GM12878 (cell line): ENCODE data around the gene ZBTB14. TPM values are rescaled to one million over a fixed set of nuclear protein-coding genes. Genes with fewer than 3 reads are reported as not detected.

Experiments used
- ATAC-seq: fragments of 200-7000 bp; cut with Tn5 transposase; 3 replicates; pipeline ENCODE4 v1.9.1; 2020; ENCODE audit warnings: mild to moderate bottlenecking, moderate library complexity
- BruUV-seq: library from RNA; stranded (reverse); fragments of 400-500 nt; replicated peaks from 2 replicates; lab custom pipeline; 2021; lab: Mats Ljungman, UMichigan
- CTCF ChIA-PET: fragments of 300-600 bp; sonication (Branson Sonifier 250); formaldehyde crosslinking; extraction: SDS; loops from one replicate; lab custom pipeline; 2021; ENCODE audit warnings: inconsistent platforms; lab: Yijun Ruan, JAX
- POLR2A ChIA-PET: fragments of 350-600 bp; formaldehyde crosslinking; extraction: SDS; loops from one replicate; lab custom pipeline; 2021; ENCODE audit warnings: inconsistent platforms; lab: Charles Lee
- RAD21 ChIA-PET: fragments of 300-600 bp; sonication (Branson Sonifier 250); formaldehyde crosslinking; loops from one replicate; lab custom pipeline; 2023; ENCODE audit warnings: antibody characterized with exemption; ENCODE audit not compliant: unreplicated experiment; lab: Charles Lee
- SMC1A ChIA-PET: fragments of 300-600 bp; sonication (Branson Sonifier 250); formaldehyde crosslinking; loops from one replicate; lab custom pipeline; 2023; ENCODE audit not compliant: unreplicated experiment, uncharacterized antibody; lab: Charles Lee
- DNase-seq: peaks from one replicate; pipeline ENCODE4 v3.0.0-alpha.2; 2011; ENCODE audit warnings: low read depth, low spot score
- FAIRE-seq: peaks from 3 replicates; lab custom pipeline; 2011; peaks lifted over from hg19 to GRCh38; lab: Jason Lieb, UNC
- H2AFZ ChIP-seq: 2 replicates; pipeline ENCODE4 v1.6.0; 2011; ENCODE audit warnings: low read depth, low read length, control low read depth; ENCODE audit not compliant: control insufficient read depth
- H3K27ac ChIP-seq: 2 replicates; pipeline ENCODE4 v1.5.1; 2011; ENCODE audit warnings: control low read depth; ENCODE audit not compliant: control insufficient read depth, insufficient read depth
- H3K27me3 ChIP-seq, 2 experiments: replicated peaks in 1 of 2; 2 replicates each; pipeline versions ENCODE4 v1.6.0 to v1.6.1; 2011; ENCODE audit warnings: low read length in 1 of 2; ENCODE audit not compliant: control insufficient read depth in 2 of 2, insufficient read depth in 2 of 2
- H3K36me3 ChIP-seq, 2 experiments: 2 replicates each; pipeline ENCODE4 v1.5.1; 2011; ENCODE audit warnings: low read length in 1 of 2; ENCODE audit not compliant: control insufficient read depth in 2 of 2, insufficient read depth in 2 of 2
- H3K4me1 ChIP-seq: 2 replicates; pipeline ENCODE4 v1.6.1; 2011; ENCODE audit warnings: mild to moderate bottlenecking, low read length, moderate library complexity, mixed read lengths; ENCODE audit not compliant: control insufficient read depth, insufficient read depth
- H3K4me2 ChIP-seq: 2 replicates; pipeline ENCODE4 v1.6.0; 2011; ENCODE audit warnings: control low read depth; ENCODE audit not compliant: control insufficient read depth, insufficient read depth
- H3K4me3 ChIP-seq: fragments of 200-600 bp; sonication (generic); 2 replicates; pipeline ENCODE4 v1.5.1; 2016
- H3K79me2 ChIP-seq: 2 replicates; pipeline ENCODE4 v1.6.0; 2011; ENCODE audit warnings: low read length; ENCODE audit not compliant: control insufficient read depth, insufficient read depth
- H3K9ac ChIP-seq: 2 replicates; pipeline ENCODE4 v1.8.0; 2011; ENCODE audit warnings: low read length, control low read depth, mixed read lengths; ENCODE audit not compliant: control insufficient read depth, insufficient read depth
- H3K9me3 ChIP-seq: replicated peaks from 3 replicates; pipeline ENCODE4 v1.5.1; 2011; ENCODE audit warnings: mild to moderate bottlenecking, low read length; ENCODE audit not compliant: control insufficient read depth, insufficient read depth
- H4K20me1 ChIP-seq: 2 replicates; pipeline ENCODE4 v1.6.0; 2011; ENCODE audit not compliant: control insufficient read depth, insufficient read depth
- ATF3 ChIP-seq: IDR thresholded peaks from 2 replicates; pipeline ENCODE4 v1.6.1; 2011; ENCODE audit warnings: low read depth, mild to moderate bottlenecking, low read length, moderate library complexity, borderline replicate concordance; ENCODE audit errors: extremely low read depth
- BCL11A ChIP-seq: IDR thresholded peaks from 2 replicates; pipeline ENCODE4 v1.6.1; 2011; ENCODE audit warnings: low read depth, low read length
- BCL3 ChIP-seq: IDR thresholded peaks from 2 replicates; pipeline ENCODE4 v1.6.1; 2011; ENCODE audit warnings: borderline replicate concordance, low read depth, mild to moderate bottlenecking, moderate library complexity, low read length; ENCODE audit not compliant: insufficient read depth, poor library complexity, severe bottlenecking
- CHD1 ChIP-seq: IDR thresholded peaks from 2 replicates; pipeline ENCODE4 v1.6.1; 2012; ENCODE audit warnings: low read depth, low read length, improper control_type of control experiment
- CUX1 ChIP-seq: IDR thresholded peaks from 2 replicates; pipeline ENCODE4 v1.6.1; 2012; ENCODE audit warnings: improper control_type of control experiment, low read depth, low read length; ENCODE audit not compliant: insufficient replicate concordance
- IKZF1 ChIP-seq: fragments of 450-650 bp; conservative IDR thresholded peaks from 2 replicates; pipeline ENCODE4 v1.6.1; 2017; ENCODE audit warnings: antibody characterized with exemption, mild to moderate bottlenecking
- LARP7 ChIP-seq: fragments of 450-650 bp; IDR thresholded peaks from 2 replicates; pipeline ENCODE4 v1.6.1; 2017; ENCODE audit warnings: mild to moderate bottlenecking
- SMAD1 ChIP-seq: fragments of 450-650 bp; IDR thresholded peaks from 2 replicates; pipeline ENCODE4 v1.6.1; 2018; ENCODE audit warnings: mild to moderate bottlenecking, low read depth; ENCODE audit not compliant: partially characterized antibody
- TCF3 ChIP-seq: IDR thresholded peaks from 2 replicates; pipeline ENCODE4 v1.6.1; 2012; ENCODE audit warnings: low read depth, mild to moderate bottlenecking, low read length, borderline replicate concordance; ENCODE audit not compliant: insufficient read depth
- ZNF384 ChIP-seq: IDR thresholded peaks from 2 replicates; pipeline ENCODE4 v1.6.1; 2012; ENCODE audit warnings: low read depth, mild to moderate bottlenecking, low read length, improper control_type of control experiment, borderline replicate concordance
- WGBS: methylation state at CpG from one replicate; pipeline ENCODE4 v1.1.6; 2016; ENCODE audit warnings: low lambda C conversion rate; ENCODE audit not compliant: insufficient replicate concordance, insufficient coverage; ENCODE audit errors: missing lambda C conversion rate; 5-methylcytosine and 5-hydroxymethylcytosine counted together
- in situ Hi-C: fragments of 300-500 bp; cut with MboI; formaldehyde crosslinking; loops from 9 replicates; pipeline ENCODE4 v1.14.3; 2018; ENCODE audit warnings: mixed read lengths
- intact Hi-C: fragments of 100-400 bp; cut with micrococcal nuclease; formaldehyde crosslinking; loops from one replicate; pipeline ENCODE4 v1.14.2; 2022; ENCODE audit not compliant: unreplicated experiment
- polyA plus RNA-seq, 11 experiments: library from polyadenylated mRNA; depleted of rRNA in 4 of 11; unstranded in 6 of 11; stranded (reverse) in 5 of 11; fragments of >200 nt; fragmentation: Nextera tagmentation in 4 of 11; fragmentation: Illumina TruSeq in 1 of 11; extraction: Ambion mirVana in 4 of 11; extraction: Trizol in 1 of 11; gene quantifications; 1 replicate in 1 of 11; 2 replicates in 10 of 11; pipeline versions ENCODE4 v1.2.1 to v1.2.3, GENCODE V29; 2011 to 2016; ENCODE audit warnings: inconsistent platforms in 2 of 11, missing spikeins in 2 of 11, low read depth in 1 of 11
- total RNA-seq, 4 experiments: library from RNA; depleted of rRNA in 3 of 4; stranded (reverse); fragments of >200 nt in 3 of 4; fragmentation: Illumina TruSeq in 1 of 4; extraction: Trizol in 1 of 4; gene quantifications; 2 replicates each; pipeline versions ENCODE4 v1.2.1 to v1.2.3, GENCODE V29; 2013 to 2021

ZBTB14 gene
- total and polyA plus RNA-seq, 10 of the 15 experiments (the other 5 are each of a cell fraction or from before 2014, with no cell fraction given), result 4.4 to 21.2 (median 11.1) TPM

GRCh38 chr18:5311301-5311989 lies 15.9 kb upstream of the ZBTB14 start:
- in situ Hi-C loops, result no loop called here
- ChIA-PET CTCF (no interaction called here), RAD21 (interaction anchor here (1.4 kb wide), 1 partner anchor 15 kb away, joined by 4 read pairs; no protein-coding TSS in a partner anchor), POLR2A (no interaction called here), SMC1A (no interaction called here)
- FAIRE-seq (no peak), ATAC-seq (no peak), DNase-seq (no peak)
- Histone ChIP-seq H3K4me3 (no peak overlapping the region), H3K4me2 (no peak overlapping the region), H3K9ac (no peak overlapping the region), H3K27ac (no peak overlapping the region), H3K79me2 (no peaks in the 10 kb centered on the region), H4K20me1 (no peaks in the 10 kb centered on the region), H3K36me3 (no peaks in the 10 kb centered on the region), H3K4me1 (peaks cover 6% of the 10 kb centered on the region), H3K27me3 (no peaks in the 10 kb centered on the region), H2AFZ (no peak overlapping the region), H3K9me3 (no peaks in the 10 kb centered on the region)
- BruUV-seq, result no TSS peak
- intact Hi-C loops, result no loop called here
- 50% methylated on average over 6 of the region's 6 CpGs for WGBS
- TF ChIP-seq CHD1 (no peak), IKZF1 (no peak), LARP7 (no peak), ZNF384 (no peak), BCL11A (no peak), TCF3 (no peak), BCL3 (no peak), ATF3 (no peak), SMAD1 (no peak), CUX1 (no peak)
